ENCODE data around the gene CARD19.

DNA sequence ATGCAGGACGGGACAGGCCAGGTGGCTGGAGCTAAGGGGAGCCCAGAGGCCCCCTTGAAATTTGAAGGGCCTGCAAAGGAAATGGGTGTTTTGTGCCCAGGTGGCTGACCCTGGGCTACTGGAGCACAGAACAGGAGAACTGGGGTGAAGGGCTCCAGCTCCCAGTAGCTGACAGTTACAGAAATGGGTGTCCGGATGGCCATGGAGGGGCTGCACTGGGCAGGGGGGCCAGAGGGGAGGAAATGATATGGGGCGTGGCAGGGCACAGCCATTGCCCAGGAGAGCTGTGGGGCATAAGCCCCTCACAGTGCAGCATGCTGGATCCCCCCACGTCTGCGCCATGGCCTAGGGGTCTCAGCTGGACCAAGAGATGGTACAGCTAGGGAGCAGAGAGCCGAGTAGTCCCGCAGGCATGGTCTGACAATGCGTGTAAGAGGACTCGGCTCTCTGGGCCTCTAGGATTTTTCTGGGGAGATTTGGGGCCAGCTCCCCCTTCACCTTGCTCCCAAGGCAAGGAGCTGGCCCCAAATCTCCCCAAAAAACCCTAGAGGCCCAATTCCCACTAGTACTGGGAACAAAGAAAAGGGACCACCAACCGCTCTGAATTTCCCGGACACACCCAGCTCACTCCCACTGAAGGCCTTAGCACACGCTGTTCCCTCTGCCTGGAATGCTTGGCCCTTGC, 7.9 kb upstream of the CARD19 start:
- TF ChIP-seq, protein P1, sequence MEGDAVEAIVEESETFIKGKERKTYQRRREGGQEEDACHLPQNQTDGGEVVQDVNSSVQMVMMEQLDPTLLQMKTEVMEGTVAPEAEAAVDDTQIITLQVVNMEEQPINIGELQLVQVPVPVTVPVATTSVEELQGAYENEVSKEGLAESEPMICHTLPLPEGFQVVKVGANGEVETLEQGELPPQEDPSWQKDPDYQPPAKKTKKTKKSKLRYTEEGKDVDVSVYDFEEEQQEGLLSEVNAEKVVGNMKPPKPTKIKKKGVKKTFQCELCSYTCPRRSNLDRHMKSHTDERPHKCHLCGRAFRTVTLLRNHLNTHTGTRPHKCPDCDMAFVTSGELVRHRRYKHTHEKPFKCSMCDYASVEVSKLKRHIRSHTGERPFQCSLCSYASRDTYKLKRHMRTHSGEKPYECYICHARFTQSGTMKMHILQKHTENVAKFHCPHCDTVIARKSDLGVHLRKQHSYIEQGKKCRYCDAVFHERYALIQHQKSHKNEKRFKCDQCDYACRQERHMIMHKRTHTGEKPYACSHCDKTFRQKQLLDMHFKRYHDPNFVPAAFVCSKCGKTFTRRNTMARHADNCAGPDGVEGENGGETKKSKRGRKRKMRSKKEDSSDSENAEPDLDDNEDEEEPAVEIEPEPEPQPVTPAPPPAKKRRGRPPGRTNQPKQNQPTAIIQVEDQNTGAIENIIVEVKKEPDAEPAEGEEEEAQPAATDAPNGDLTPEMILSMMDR (IDR thresholded peaks at IDR 0.05), result no peak
- TF ChIP-seq, protein P2, sequence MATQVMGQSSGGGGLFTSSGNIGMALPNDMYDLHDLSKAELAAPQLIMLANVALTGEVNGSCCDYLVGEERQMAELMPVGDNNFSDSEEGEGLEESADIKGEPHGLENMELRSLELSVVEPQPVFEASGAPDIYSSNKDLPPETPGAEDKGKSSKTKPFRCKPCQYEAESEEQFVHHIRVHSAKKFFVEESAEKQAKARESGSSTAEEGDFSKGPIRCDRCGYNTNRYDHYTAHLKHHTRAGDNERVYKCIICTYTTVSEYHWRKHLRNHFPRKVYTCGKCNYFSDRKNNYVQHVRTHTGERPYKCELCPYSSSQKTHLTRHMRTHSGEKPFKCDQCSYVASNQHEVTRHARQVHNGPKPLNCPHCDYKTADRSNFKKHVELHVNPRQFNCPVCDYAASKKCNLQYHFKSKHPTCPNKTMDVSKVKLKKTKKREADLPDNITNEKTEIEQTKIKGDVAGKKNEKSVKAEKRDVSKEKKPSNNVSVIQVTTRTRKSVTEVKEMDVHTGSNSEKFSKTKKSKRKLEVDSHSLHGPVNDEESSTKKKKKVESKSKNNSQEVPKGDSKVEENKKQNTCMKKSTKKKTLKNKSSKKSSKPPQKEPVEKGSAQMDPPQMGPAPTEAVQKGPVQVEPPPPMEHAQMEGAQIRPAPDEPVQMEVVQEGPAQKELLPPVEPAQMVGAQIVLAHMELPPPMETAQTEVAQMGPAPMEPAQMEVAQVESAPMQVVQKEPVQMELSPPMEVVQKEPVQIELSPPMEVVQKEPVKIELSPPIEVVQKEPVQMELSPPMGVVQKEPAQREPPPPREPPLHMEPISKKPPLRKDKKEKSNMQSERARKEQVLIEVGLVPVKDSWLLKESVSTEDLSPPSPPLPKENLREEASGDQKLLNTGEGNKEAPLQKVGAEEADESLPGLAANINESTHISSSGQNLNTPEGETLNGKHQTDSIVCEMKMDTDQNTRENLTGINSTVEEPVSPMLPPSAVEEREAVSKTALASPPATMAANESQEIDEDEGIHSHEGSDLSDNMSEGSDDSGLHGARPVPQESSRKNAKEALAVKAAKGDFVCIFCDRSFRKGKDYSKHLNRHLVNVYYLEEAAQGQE (IDR thresholded peaks at IDR 0.05; ENCODE audit: insufficient read depth in 1 of 2, low read depth in 2 of 2, low read length in 1 of 2), result no peak
- TF ChIP-seq SIN3A (IDR thresholded peaks at IDR 0.05; ENCODE audit: borderline replicate concordance, insufficient read depth, low read depth, low read length) (no peak), POLR2AphosphoS5 (IDR thresholded peaks at IDR 0.05; ENCODE audit: low read depth, low read length) (no peak), TCF7L2 (IDR thresholded peaks at IDR 0.05; ENCODE audit: low read depth, low read length) (no peak)
